Thyroid gland (tissue), 4 donors: Measurements from ENCODE around the gene CNKSR2.

Source experiments
- CTCF ChIP-seq, 6 experiments: fragments of 200-600 bp in 3 of 6; fragments of 450-650 bp in 3 of 6; sonication (generic) in 3 of 6; IDR thresholded peaks; one replicate each; pipeline ENCODE4 v1.5.1; 2016 to 2019; ENCODE audit warnings: antibody characterized with exemption in 6 of 6, mild to moderate bottlenecking in 2 of 6, inconsistent platforms in 1 of 6, moderate library complexity in 1 of 6
- POLR2A ChIP-seq, 2 donors: fragments of 450-650 bp; IDR thresholded peaks; one replicate each; pipeline ENCODE4 v1.6.1; 2017; ENCODE audit warnings: antibody characterized with exemption in 2 of 2, mild to moderate bottlenecking in 2 of 2, moderate library complexity in 1 of 2

DNA sequence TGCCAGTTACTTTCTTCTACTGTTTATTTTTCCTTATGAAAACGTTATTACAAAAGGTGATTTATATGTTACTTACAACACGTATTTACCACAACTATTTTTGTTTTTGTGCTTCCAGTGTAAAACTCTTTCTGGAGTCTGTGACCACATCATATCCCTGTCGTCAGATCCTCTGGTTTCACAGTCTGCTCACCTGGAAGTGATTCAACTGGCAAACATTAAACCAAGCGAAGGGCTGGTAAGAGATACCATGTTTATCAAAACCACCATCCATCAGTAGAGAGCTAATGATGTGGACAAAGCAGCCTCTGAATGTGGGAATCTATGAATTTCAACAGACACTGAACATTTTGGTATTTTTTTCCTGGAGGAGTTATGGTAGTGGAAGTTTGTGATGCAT is 116.1 kb downstream of the CNKSR2 start:
- TF ChIP-seq CTCF (IDR thresholded peaks at IDR 0.05) (no peak), POLR2A (IDR thresholded peaks at IDR 0.05) (no peak)
